GM23248 (cell line): ENCODE results near the gene C12orf75.

Source experiments
- EZH2 ChIP-seq: fragments of 200-600 bp; sonication (generic); IDR thresholded peaks from 2 replicates; pipeline ENCODE4 v1.6.1; 2018; ENCODE audit warnings: antibody characterized with exemption, mild to moderate bottlenecking; ENCODE audit not compliant: insufficient read depth, poor library complexity, severe bottlenecking
- EZH2phosphoT487 ChIP-seq: fragments of 200-600 bp; sonication (generic); IDR thresholded peaks from 2 replicates; pipeline ENCODE4 v1.6.1; 2018; ENCODE audit warnings: antibody characterized with exemption, moderate library complexity, mild to moderate bottlenecking, low read depth; ENCODE audit not compliant: insufficient read depth

DNA sequence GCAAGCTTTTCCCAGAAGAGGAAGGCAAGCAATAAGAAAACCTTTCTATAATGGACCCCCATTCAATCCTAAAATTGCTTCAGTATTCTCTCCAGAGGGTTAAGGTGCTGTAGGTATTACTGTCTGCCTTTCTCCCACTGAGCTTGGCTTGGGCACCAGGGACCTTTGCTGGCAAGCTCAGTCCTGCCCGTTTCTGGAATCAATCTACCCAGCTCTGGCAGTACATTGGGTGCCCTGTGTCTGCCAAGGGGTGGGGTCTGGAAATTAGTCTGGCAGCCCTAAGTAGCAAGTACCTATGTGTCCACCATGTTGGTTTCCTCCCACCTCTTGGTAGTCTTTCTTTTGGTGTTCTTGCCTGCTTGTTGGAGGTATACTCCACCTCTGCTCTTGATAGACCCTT lies 72.6 kb downstream of the C12orf75 start:
- TF ChIP-seq EZH2 (no peak), EZH2phosphoT487 (no peak)
